ENCODE results near the gene TIGAR.

- TF ChIP-seq CTCF (IDR thresholded peaks at IDR 0.05; ENCODE audit: borderline replicate concordance, extremely low read depth, low read length, poor library complexity, severe bottlenecking) (no peak), EZH2 (IDR thresholded peaks at IDR 0.05; ENCODE audit: borderline replicate concordance, low read depth, low read length, severe bottlenecking) (peak; percentile 62)
Observed at GRCh38 chr12:4272424-4273272, 48.4 kb upstream of the TIGAR start.
